GM12878 (cell line): ENCODE results near the gene MGARP. TPM values are rescaled to one million over a fixed set of nuclear protein-coding genes. Genes with fewer than 3 reads are reported as not detected.

Source experiments
- ASH2L ChIP-seq: fragments of 300-600, 200-600 bp; sonication (generic); IDR thresholded peaks from 2 replicates; pipeline ENCODE4 v1.6.1; 2017; ENCODE audit warnings: low read depth, mild to moderate bottlenecking, borderline replicate concordance
- DPF2 ChIP-seq: fragments of 450-650 bp; IDR thresholded peaks from 2 replicates; pipeline ENCODE4 v1.6.1; 2017; ENCODE audit warnings: mild to moderate bottlenecking
- E2F8 ChIP-seq: fragments of 450-650 bp; IDR thresholded peaks from 2 replicates; pipeline ENCODE4 v1.6.1; 2018; ENCODE audit warnings: mild to moderate bottlenecking, low read depth, moderate library complexity; ENCODE audit not compliant: partially characterized antibody
- JUNB ChIP-seq: IDR thresholded peaks from 2 replicates; pipeline ENCODE4 v1.6.1; 2016; ENCODE audit warnings: antibody characterized with exemption, mild to moderate bottlenecking
- JUND ChIP-seq: IDR thresholded peaks from 2 replicates; pipeline ENCODE4 v1.6.1; 2012; ENCODE audit warnings: low read depth, mild to moderate bottlenecking, low read length, improper control_type of control experiment, moderate library complexity
- MEF2A ChIP-seq: IDR thresholded peaks from 2 replicates; pipeline ENCODE4 v1.6.1; 2011; ENCODE audit warnings: low read depth, mild to moderate bottlenecking, low read length, moderate library complexity; ENCODE audit not compliant: insufficient read depth
- MYC ChIP-seq: IDR thresholded peaks from 2 replicates; pipeline ENCODE4 v1.6.1; 2011; ENCODE audit warnings: mild to moderate bottlenecking, low read length, moderate library complexity, inconsistent platforms; ENCODE audit not compliant: insufficient read depth, insufficient replicate concordance, insufficient read length, severe bottlenecking
- NFXL1 ChIP-seq: fragments of 450-650 bp; IDR thresholded peaks from 2 replicates; pipeline ENCODE4 v1.6.1; 2017; ENCODE audit warnings: antibody characterized with exemption, mild to moderate bottlenecking, borderline replicate concordance
- POLR2A ChIP-seq: IDR thresholded peaks from 2 replicates; pipeline ENCODE4 v1.6.1; 2011; ENCODE audit warnings: low read depth, mild to moderate bottlenecking, low read length
- SMAD5 ChIP-seq: IDR thresholded peaks from 2 replicates; pipeline ENCODE4 v1.6.1; 2016; ENCODE audit warnings: antibody characterized with exemption, low read depth
- SP1 ChIP-seq: IDR thresholded peaks from one replicate; pipeline ENCODE4 v1.6.1; 2011; ENCODE audit warnings: low read depth, low read length
- STAT1 ChIP-seq: fragments of 450-650 bp; conservative IDR thresholded peaks from 2 replicates; pipeline ENCODE4 v1.6.1; 2014; ENCODE audit warnings: antibody characterized with exemption, mild to moderate bottlenecking
- TCF12 ChIP-seq: IDR thresholded peaks from 2 replicates; pipeline ENCODE4 v1.6.1; 2011; ENCODE audit warnings: low read depth, mild to moderate bottlenecking, low read length
- TCF7 ChIP-seq: IDR thresholded peaks from 2 replicates; pipeline ENCODE4 v1.6.1; 2014; ENCODE audit warnings: antibody characterized with exemption, borderline replicate concordance
- USF2 ChIP-seq: IDR thresholded peaks from 2 replicates; pipeline ENCODE4 v1.6.1; 2011; ENCODE audit warnings: low read depth, low read length, improper control_type of control experiment, borderline replicate concordance
- ZNF217 ChIP-seq: fragments of 450-650 bp; IDR thresholded peaks from 2 replicates; pipeline ENCODE4 v1.6.1; 2017; ENCODE audit warnings: antibody characterized with exemption, mild to moderate bottlenecking
- ZNF24 ChIP-seq: fragments of 450-650 bp; IDR thresholded peaks from 2 replicates; pipeline ENCODE4 v1.6.1; 2017; ENCODE audit warnings: antibody characterized with exemption, mild to moderate bottlenecking
- ZNF274 ChIP-seq: IDR thresholded peaks from one replicate; pipeline ENCODE4 v1.8.0; 2011; ENCODE audit not compliant: insufficient read length, insufficient read depth
- polyA plus RNA-seq, 11 experiments: library from polyadenylated mRNA; depleted of rRNA in 4 of 11; unstranded in 6 of 11; stranded (reverse) in 5 of 11; fragments of >200 nt; fragmentation: Nextera tagmentation in 4 of 11; fragmentation: Illumina TruSeq in 1 of 11; extraction: Ambion mirVana in 4 of 11; extraction: Trizol in 1 of 11; gene quantifications; 1 replicate in 1 of 11; 2 replicates in 10 of 11; pipeline versions ENCODE4 v1.2.1 to v1.2.3, GENCODE V29; 2011 to 2016; ENCODE audit warnings: inconsistent platforms in 2 of 11, missing spikeins in 2 of 11, low read depth in 1 of 11
- total RNA-seq, 4 experiments: library from RNA; depleted of rRNA in 3 of 4; stranded (reverse); fragments of >200 nt in 3 of 4; fragmentation: Illumina TruSeq in 1 of 4; extraction: Trizol in 1 of 4; gene quantifications; 2 replicates each; pipeline versions ENCODE4 v1.2.1 to v1.2.3, GENCODE V29; 2013 to 2021
- TF ChIP-seq, protein P1 (sequence below): fragments of 450-650 bp; IDR thresholded peaks from 2 replicates; pipeline ENCODE4 v1.6.1; 2017; ENCODE audit warnings: low read depth, mild to moderate bottlenecking, moderate library complexity
- TF ChIP-seq, protein P2 (sequence below): IDR thresholded peaks from 2 replicates; pipeline ENCODE4 v1.6.1; 2012; ENCODE audit warnings: low read length, inconsistent platforms
- TF ChIP-seq, protein P3 (sequence below): fragments of 450-650 bp; IDR thresholded peaks from 2 replicates; pipeline ENCODE4 v1.6.1; 2017; ENCODE audit warnings: mild to moderate bottlenecking, moderate library complexity

MGARP gene
- total and polyA plus RNA-seq, 10 of the 15 experiments (the other 5 are each of a cell fraction or from before 2014, with no cell fraction given) = 0.04 to 0.23 (median 0.08) TPM; not detected in 7

GRCh38 chr4:139297001-139297410 lies 17.0 kb upstream of the MGARP start (continued):
- peak; percentile 95 for TF ChIP-seq MEF2A
- TF ChIP-seq ZNF24 = no peak
- no peak for TF ChIP-seq STAT1
- TF ChIP-seq TCF7 = peak; percentile 91
- no peak for TF ChIP-seq SMAD5
- no peak for TF ChIP-seq SP1
- TF ChIP-seq, protein P1, sequence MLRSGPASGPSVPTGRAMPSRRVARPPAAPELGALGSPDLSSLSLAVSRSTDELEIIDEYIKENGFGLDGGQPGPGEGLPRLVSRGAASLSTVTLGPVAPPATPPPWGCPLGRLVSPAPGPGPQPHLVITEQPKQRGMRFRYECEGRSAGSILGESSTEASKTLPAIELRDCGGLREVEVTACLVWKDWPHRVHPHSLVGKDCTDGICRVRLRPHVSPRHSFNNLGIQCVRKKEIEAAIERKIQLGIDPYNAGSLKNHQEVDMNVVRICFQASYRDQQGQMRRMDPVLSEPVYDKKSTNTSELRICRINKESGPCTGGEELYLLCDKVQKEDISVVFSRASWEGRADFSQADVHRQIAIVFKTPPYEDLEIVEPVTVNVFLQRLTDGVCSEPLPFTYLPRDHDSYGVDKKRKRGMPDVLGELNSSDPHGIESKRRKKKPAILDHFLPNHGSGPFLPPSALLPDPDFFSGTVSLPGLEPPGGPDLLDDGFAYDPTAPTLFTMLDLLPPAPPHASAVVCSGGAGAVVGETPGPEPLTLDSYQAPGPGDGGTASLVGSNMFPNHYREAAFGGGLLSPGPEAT = no peak
- no peak for TF ChIP-seq POLR2A
- TF ChIP-seq JUNB = peak; percentile 87
- TF ChIP-seq MYC = no peak
- no peak for TF ChIP-seq ASH2L
- no peak for TF ChIP-seq ZNF274
- TF ChIP-seq NFXL1 = no peak
- no peak for TF ChIP-seq ZNF217
- TF ChIP-seq DPF2 = no peak
- TF ChIP-seq USF2 = no peak
- TF ChIP-seq E2F8 = no peak
- TF ChIP-seq JUND = no peak
- TF ChIP-seq, protein P2, sequence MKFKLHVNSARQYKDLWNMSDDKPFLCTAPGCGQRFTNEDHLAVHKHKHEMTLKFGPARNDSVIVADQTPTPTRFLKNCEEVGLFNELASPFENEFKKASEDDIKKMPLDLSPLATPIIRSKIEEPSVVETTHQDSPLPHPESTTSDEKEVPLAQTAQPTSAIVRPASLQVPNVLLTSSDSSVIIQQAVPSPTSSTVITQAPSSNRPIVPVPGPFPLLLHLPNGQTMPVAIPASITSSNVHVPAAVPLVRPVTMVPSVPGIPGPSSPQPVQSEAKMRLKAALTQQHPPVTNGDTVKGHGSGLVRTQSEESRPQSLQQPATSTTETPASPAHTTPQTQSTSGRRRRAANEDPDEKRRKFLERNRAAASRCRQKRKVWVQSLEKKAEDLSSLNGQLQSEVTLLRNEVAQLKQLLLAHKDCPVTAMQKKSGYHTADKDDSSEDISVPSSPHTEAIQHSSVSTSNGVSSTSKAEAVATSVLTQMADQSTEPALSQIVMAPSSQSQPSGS = peak; percentile 89
- TF ChIP-seq, protein P3, sequence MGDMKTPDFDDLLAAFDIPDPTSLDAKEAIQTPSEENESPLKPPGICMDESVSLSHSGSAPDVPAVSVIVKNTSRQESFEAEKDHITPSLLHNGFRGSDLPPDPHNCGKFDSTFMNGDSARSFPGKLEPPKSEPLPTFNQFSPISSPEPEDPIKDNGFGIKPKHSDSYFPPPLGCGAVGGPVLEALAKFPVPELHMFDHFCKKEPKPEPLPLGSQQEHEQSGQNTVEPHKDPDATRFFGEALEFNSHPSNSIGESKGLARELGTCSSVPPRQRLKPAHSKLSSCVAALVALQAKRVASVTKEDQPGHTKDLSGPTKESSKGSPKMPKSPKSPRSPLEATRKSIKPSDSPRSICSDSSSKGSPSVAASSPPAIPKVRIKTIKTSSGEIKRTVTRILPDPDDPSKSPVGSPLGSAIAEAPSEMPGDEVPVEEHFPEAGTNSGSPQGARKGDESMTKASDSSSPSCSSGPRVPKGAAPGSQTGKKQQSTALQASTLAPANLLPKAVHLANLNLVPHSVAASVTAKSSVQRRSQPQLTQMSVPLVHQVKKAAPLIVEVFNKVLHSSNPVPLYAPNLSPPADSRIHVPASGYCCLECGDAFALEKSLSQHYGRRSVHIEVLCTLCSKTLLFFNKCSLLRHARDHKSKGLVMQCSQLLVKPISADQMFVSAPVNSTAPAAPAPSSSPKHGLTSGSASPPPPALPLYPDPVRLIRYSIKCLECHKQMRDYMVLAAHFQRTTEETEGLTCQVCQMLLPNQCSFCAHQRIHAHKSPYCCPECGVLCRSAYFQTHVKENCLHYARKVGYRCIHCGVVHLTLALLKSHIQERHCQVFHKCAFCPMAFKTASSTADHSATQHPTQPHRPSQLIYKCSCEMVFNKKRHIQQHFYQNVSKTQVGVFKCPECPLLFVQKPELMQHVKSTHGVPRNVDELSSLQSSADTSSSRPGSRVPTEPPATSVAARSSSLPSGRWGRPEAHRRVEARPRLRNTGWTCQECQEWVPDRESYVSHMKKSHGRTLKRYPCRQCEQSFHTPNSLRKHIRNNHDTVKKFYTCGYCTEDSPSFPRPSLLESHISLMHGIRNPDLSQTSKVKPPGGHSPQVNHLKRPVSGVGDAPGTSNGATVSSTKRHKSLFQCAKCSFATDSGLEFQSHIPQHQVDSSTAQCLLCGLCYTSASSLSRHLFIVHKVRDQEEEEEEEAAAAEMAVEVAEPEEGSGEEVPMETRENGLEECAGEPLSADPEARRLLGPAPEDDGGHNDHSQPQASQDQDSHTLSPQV = no peak
- TF ChIP-seq TCF12 = no peak
